ENCODE measurements around the gene ABTB1. TPM values are rescaled to one million over a fixed set of nuclear protein-coding genes. Genes with fewer than 3 reads are reported as not detected.

Gene ABTB1
- total RNA-seq (10 to 100 TPM in 6 of 7 donors, 1 to 10 TPM in 1; 10.0 to 42.4 (median 26.7) TPM), polyA plus RNA-seq (10 to 100 TPM in 1 of 2 donors, 1 to 10 TPM in 1; 5.5 to 64.4 TPM)
- long read RNA-seq, donor 1, transcript ABTB1-202 (12 exons, 1,961 nt) = minor isoform, 28 of 192 reads
- long read RNA-seq, donor 1, transcript ABTB1-201 (12 exons, 1,965 nt) = major isoform, 62 of 192 reads
- long read RNA-seq, donor 1, transcript ABTB1-208 (12 exons, 1,915 nt) = minor isoform, 30 of 192 reads
- long read RNA-seq, donor 1, partial matches to known transcripts = 12 of 192 reads
- long read RNA-seq, donor 1, other reads (novel, unspliced or antisense) = 60 of 192 reads
- long read RNA-seq, donor 2, partial matches to known transcripts = 0 of 6 reads
- long read RNA-seq, donor 2, other reads (novel, unspliced or antisense) = 0 of 6 reads
- long read RNA-seq, donor 3, transcript ABTB1-201 (12 exons, 1,965 nt) = major isoform, 16 of 56 reads
- long read RNA-seq, donor 3, transcript ABTB1-202 (12 exons, 1,961 nt) = minor isoform, 6 of 56 reads
- long read RNA-seq, donor 3, partial matches to known transcripts = 5 of 56 reads
- long read RNA-seq, donor 3, other reads (novel, unspliced or antisense) = 24 of 56 reads

- TF ChIP-seq POLR2A (IDR thresholded peaks at IDR 0.05) = peak; percentile 79
- no peak for TF ChIP-seq EP300 (IDR thresholded peaks at IDR 0.05)
- H3K4me1 ChIP-seq (ENCODE audit: insufficient read depth) = peaks cover 7% of the 10 kb centered on the region
- intact Hi-C loops (cut with DNase I) = loop anchor here in 1 of 4 donors (10.0 kb wide), 1 partner anchor 78 kb away; the partner anchor contains the start of genes MCM2 and TPRA1
- WGBS, 3 donors = 0 to 1% (median 1%) methylated on average over 49 to 102 of the region's 102 CpGs
- H3K27ac ChIP-seq = peak within 1 kb of the TSS; percentile 81 to 89
- peak; percentile 81 to 90 (median 87) for DNase-seq
- no peaks in the 10 kb centered on the region for H3K27me3 ChIP-seq
- no peaks in the 10 kb centered on the region for H3K9me3 ChIP-seq
- H3K4me3 ChIP-seq = peak within 1 kb of the TSS; percentile 81
- no peaks in the 10 kb centered on the region for H3K36me3 ChIP-seq
Measured at GRCh38 chr3:127672429-127673190, at the start of gene ABTB1. TSS of gene ABTB1 (plus strand) at chr3:127672952. CDS start at chr3:127673026, 74 bp downstream.

- no peak for DNase-seq
- Histone ChIP-seq H3K4me1 (ENCODE audit: insufficient read depth) (peaks cover 3% of the 10 kb centered on the region), H3K4me3 (no peak overlapping the region), H3K27me3 (no peaks in the 10 kb centered on the region), H3K36me3 (no peaks in the 10 kb centered on the region), H3K27ac (no peak overlapping the region), H3K9me3 (no peaks in the 10 kb centered on the region)
- 85 to 91% (median 86%) methylated on average over 5 of the region's 5 CpGs for WGBS, 3 donors
- TF ChIP-seq EP300 (IDR thresholded peaks at IDR 0.05) = no peak
- no peak for TF ChIP-seq POLR2A (IDR thresholded peaks at IDR 0.05)
- TF ChIP-seq CTCF (IDR thresholded peaks at IDR 0.05) = no peak
- intact Hi-C loops (cut with DNase I) = no loop called here
Measured at GRCh38 chr3:127624063-127624462, 48.7 kb upstream of the ABTB1 start.

- H3K27me3 ChIP-seq = no peaks in the 10 kb centered on the region
- no peaks in the 10 kb centered on the region for H3K9me3 ChIP-seq
- no peak for DNase-seq
- peaks cover 12% of the 10 kb centered on the region for H3K4me1 ChIP-seq (ENCODE audit: insufficient read depth)
- WGBS, 3 donors = 33 to 49% (median 42%) methylated on average over 2 of the region's 2 CpGs
- H3K27ac ChIP-seq = no peak overlapping the region
- intact Hi-C loops (cut with DNase I) = no loop called here
- H3K36me3 ChIP-seq = no peaks in the 10 kb centered on the region
- TF ChIP-seq POLR2A (IDR thresholded peaks at IDR 0.05) (no peak), CTCF (IDR thresholded peaks at IDR 0.05) (no peak)
- H3K4me3 ChIP-seq = no peak overlapping the region
Measured at GRCh38 chr3:127625821-127626220, 46.9 kb upstream of the ABTB1 start.

- Histone ChIP-seq H3K27ac (no peak overlapping the region), H3K36me3 (no peaks in the 10 kb centered on the region), H3K9me3 (no peaks in the 10 kb centered on the region), H3K4me3 (no peak overlapping the region), H3K27me3 (no peaks in the 10 kb centered on the region), H3K4me1 (ENCODE audit: insufficient read depth) (peaks cover 12% of the 10 kb centered on the region)
- intact Hi-C loops (cut with DNase I) = no loop called here
- no peak for DNase-seq
- 39 to 48% (median 40%) methylated on average over 4 of the region's 4 CpGs for WGBS, 3 donors
- TF ChIP-seq CTCF (IDR thresholded peaks at IDR 0.05) = no peak
- TF ChIP-seq EP300 (IDR thresholded peaks at IDR 0.05) = no peak
- no peak for TF ChIP-seq POLR2A (IDR thresholded peaks at IDR 0.05)
Measured at GRCh38 chr3:127628426-127628787, 44.3 kb upstream of the ABTB1 start.

Data from ovary (tissue), 10 donors.